ELF-1 (cell line): Measurements from ENCODE around the gene NCSTN.

Experiments
- DNase-seq: peaks from one replicate; pipeline ENCODE4 v3.0.0-alpha.2; 2016; ENCODE audit warnings: low read depth, low spot score

NCSTN gene

DNA sequence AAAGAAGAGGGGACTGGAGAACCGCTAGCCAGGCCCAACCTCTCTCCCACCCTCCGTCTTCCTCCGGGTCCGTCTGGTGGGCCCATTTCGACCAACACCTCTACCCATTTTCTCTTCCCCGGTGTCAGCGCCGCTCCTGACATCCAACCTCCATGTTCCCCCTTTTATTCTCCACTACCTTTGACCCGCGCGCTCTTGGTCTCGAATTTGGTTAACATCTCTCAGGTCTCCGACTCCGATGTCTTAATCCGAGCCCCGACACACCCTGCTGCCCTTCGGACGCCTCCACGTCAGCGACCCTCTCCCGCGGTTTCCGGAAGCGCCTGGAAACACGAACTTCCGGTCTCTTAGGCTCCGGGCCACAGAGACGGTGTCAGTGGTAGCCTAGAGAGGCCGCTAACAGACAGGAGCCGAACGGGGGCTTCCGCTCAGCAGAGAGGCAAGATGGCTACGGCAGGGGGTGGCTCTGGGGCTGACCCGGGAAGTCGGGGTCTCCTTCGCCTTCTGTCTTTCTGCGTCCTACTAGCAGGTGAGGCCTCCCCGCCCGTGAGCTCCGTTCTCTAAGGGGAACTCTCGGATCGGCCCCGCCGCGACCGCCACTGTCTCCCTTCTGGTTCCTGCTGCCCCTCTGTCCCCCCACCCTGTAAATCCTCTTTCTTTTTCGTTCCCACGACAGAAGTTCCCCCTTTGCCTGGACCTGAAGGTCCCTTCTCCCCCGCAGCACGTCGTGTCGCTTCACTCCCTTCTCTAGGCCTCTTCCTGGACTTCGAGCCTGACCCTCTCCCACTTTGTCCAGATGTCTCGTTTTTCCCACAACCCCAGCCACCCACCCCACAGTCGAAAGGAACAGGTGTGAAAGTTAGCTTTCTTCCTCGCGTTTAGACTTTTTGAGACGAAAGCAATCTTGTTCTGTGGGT is at the start of gene NCSTN, which contains the start of gene COPA:
NCSTN (plus strand) TSS at position 431 of the 917 bp plus-strand sequence; CDS start at position 445, 14 bp downstream.
COPA (minus strand) TSS at position 298 of the 917 bp plus-strand sequence; CDS start at position 218, 80 bp downstream.
- DNase-seq: peak; percentile 96

DNA sequence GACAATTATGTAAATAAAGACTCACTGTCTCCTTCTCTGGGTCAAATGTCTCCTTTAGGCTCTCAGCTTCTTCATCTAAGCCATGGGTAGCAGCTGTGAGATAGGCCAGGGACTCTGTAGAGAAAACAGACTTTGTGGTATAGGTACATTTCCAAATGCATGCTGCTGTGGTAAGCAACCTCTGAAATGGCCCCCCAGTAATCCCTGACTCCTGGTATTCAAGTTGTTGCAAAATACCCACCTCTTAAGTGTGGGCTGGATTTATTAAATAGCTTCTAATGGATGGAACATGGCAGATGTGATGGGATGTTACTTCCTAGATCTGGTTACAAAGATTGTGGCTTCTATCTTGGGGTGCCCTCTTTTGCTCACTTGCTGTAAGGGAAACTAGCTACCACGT is 47.1 kb upstream of the NCSTN start:
- DNase-seq: no peak

DNA sequence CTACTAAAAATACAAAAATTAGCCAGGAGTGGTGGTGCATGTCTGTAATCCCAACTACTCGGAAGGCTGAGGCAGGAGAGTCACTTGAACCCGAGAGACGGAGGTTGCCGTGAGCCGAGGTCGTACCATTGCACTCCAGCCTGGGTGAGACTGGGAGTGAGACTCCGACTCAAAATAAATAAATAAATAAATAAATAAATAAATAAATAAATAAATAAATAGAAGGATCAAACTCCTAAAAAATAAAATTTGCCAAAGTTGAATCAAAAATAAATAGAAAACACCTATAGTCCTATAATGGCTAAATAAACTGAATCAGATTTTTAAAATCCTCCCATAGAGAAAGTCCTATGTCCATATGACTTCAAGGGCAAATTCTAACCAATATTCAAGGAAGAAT is 43.0 kb upstream of the NCSTN start:
- no peak for DNase-seq

DNA sequence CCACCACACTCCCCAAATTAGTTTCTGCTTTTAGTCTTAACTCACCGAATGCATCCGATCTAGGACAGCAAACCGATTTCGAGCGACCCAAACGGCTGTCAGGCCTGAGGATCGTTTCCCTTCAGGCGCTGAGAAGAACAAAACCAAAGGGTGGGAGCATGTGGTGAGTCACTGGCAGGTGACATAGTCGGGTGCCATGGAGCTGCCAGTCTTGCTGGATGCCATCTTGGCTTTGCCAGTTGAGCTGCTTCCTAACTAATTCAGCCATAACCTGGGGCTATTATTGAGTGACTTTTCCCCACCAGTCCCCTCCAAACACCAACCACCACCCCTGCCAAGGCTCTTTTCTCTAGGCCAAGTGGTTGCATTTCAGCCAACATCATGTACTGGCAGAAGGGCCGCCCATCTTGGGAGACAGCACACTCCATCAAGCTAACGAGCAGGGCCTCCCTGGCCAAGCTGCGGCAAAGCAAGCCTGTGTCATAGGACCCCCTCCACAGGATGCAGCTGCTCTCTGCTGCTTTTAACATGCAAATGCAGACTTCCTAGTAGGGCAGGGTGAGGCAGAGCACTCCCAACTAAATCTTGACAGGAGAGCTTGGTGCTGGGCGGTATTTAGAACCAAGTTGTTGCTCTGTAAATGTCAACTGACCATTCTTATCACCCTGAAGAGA is 35.9 kb upstream of the NCSTN start:
- DNase-seq: peak; percentile 47

DNA sequence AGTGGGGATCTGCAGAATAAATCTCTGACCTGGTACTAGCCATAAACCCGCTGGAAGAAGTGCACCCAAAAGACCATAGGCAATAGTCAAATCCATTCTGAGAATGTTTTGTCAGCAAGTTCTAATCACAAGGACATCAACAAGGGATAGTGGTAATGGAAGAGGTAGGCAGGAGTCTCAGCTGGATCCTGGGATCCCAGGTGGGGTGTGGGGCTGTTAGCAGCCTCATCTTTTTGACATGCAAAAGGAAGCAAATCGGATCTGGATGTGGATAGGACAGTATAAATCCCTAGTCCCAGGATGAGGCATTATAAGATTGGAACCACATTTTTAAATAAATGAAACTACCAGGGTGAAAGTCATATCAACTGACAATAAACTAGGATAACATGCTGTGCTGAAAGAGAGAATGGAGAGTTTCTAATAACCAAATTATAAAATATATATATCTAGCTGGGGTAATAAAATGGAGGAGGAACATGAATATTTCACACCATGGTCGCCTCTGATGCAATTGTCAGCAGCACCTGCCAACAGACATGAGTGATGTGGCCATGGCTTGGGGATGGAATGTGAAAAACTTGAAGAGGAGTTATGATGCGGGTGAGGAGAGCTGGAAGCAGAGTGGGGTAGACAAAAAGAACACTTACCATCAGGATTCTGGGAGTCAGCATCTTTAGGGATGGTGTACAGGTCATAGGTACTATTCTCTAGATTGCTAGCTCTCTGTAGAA is 34.6 kb upstream of the NCSTN start:
- DNase-seq: no peak

DNA sequence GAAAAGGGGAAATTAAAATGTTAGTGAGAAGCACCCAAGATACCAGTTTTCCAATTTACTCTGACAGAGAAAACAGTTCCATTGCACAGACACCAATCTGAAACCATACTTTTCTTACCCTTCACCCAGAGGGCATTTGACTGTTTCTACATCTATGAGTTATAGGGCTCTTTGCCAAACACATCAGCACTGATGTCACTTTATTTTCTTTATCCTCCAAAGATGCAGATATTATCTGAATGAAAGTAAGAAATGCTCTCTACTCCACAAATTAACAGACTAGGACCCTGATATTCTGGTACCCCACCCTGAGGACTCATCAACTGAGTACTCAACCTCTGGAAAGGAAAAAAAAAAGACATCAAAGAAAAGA is 34.0 kb upstream of the NCSTN start:
- no peak for DNase-seq

DNA sequence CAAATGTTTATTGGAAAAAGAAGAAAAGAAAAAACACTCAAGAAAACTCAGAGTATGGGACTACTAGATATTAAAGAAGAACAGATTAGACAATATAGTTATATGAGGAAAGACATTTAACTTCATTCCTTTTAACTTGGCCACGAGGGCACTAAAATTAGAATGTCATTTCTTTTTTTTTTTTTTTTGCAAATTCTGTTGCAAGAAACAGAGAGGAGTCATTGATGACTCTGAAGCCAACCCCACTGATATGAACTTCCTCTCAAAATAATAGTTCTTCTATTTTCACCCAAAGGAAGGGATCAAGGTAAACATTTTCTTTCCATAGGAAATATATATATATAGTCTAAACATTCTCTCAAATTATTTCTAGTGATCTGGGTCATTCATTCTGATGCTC is 33.6 kb upstream of the NCSTN start:
- DNase-seq: no peak

DNA sequence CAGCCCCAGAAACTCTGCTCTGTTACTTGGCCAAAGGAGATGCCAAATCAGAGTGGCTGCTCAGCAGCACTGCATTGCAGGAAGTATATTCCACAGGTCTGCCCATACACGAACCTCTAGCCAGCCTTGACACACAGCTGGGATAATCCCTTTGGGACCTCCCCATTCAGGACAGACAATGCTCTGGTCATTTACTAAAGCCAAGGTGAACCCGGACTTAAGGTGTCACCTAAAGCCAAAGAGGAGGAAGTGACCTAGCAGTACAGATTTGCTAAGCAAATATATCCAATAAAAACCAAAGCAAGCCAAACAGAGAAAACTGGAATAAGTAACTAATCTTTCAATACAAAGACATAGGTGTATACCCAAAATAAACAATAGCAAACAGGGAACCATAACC is 27.8 kb upstream of the NCSTN start:
- DNase-seq: no peak

DNA sequence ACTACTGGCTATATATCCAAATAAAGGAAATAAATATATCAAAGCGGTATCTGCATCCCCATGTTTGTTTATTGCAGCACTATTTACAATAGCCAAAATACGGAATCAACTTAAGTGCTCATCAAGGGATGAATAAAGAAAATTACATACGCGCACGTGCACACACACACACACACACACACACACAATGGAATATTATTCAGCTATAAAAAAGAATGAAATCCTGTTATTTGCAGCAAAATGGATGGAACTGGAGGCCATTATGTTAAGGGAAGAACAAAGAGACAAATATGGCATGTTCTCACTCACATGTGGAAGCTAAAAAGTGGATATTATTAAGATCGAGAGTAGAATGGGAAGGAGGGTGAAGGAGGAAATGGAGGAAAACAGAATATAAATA is 20.4 kb upstream of the NCSTN start:
- no peak for DNase-seq

DNA sequence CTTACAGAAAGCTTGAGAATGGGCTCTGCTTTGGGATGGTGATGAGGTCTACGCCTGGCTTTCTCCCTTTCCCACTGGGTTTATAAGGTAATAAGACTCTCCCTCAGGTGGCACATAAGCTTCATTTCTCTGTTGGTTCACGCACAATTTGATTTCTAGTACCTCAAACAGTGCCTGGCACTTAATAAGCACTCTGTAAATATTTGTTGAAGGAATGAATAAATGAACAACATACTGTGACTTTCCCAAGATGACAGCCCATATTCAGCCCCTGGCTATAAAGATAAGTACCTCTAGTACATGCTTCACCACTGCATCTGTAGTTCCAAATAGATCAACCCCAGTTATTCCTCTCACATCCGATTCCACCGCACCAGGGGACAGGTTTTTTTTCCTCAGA is 17.9 kb upstream of the NCSTN start:
- DNase-seq: no peak

DNA sequence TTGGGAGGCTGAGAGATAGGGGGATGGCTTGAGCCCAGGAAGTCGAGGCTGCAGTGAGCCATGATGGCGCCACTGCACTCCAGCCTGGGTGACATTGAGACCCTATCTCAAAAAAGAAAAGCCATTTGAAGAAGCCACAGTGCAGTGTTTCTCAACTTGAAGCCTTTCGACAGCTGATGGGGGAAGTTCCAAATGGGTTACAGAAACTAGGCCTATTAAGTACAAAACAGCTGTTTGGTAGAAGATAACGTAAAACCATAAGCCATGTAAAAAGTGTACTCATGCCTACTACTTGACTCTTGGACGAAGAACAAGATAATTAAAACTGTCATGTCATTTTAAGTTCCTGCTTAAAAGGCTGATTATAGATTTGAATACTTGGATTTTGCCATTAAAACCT is 16.8 kb upstream of the NCSTN start:
- DNase-seq: no peak

DNA sequence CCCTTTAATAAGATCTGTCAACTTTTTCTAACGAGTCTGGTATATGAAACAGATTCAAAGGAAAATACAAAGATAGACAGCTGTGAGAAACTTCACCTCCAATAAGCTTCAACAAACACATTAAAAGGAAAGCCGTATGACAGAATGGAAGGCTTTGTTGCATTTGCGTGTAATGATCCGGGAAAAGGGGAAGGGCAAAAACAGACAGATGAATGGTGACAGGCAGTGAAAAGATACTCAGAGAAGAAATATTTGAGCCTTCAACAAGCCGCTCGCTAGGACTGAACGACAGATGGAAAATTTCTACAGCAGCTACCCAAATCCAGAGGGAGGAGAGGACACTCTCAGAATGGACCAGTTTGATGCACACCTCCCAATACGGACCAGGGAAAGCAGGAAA is 15.0 kb upstream of the NCSTN start:
- DNase-seq: no peak

DNA sequence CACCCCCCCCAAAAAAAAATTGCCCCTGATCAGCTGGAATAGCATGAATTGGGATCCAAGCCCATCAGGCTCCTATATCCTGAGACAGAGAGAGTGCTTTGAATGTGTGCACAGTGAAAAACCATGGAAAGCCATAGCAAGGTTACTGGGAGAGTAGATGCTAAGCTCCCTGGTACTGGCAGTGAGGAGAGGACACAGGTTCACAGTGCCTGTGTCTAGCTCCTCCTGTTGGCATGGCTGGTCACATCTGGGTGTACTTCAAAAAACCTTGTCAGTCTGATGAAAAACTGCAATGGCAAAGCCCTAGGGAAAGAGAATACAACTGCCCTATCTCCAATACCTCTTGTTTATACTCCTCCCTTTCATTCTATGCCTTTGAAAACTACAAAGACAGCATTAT is 13.1 kb upstream of the NCSTN start:
- no peak for DNase-seq

DNA sequence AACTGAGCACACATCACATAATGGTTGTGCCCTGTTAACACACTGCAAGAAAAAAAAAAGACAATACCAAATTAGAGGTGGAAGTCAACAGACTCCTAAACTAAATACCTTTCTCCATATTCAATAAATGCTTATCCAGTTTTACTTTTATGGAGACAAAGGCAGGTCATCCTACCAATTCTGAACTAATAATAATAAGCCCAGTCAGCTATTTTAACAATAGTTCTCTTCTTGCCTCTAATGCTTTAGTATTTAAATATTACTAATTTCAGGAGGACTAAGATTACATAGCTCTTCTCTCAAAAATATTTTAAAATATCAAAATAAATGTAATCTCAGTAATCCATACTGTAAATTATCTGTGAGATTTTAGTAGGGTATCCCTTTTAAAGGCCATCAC is 10.7 kb upstream of the NCSTN start:
- DNase-seq: no peak

DNA sequence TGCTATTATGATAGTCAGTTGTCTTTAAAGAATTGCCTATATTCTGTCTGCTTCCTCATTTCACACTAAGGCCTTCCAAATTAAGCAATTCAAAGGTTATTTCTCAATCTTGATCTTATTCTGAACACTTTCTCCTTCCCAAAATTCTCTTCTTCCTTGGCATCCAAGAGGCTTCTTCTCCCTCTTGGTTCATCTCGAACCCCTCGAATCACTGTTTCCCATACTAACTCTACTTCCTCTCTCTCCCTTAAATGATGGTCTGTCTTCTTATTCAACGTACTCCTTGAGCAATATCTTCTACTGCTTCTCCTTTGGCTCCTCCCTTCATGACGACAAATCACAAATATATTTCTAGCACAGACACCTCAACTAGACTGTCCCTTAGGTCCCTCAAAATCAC is 4.6 kb upstream of the NCSTN start:
- no peak for DNase-seq

DNA sequence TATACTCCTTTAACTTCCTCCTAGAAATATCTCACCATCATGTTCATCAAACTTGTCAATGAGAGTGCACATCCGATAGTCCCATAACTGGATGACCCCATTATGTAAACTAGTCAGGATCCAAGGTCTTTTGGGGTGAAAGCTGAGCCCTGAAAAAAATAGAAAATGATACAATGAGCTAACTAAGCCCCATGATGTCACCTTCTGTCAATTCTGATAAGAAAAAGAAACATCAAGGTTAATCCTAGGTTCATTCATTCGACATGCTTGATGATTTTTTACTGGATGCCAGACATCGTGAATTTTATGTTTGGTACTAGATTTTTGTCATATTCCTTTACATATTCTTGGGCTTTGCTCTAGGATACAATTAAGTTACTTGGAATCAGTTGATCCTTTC is 3.0 kb upstream of the NCSTN start:
- DNase-seq: no peak

DNA sequence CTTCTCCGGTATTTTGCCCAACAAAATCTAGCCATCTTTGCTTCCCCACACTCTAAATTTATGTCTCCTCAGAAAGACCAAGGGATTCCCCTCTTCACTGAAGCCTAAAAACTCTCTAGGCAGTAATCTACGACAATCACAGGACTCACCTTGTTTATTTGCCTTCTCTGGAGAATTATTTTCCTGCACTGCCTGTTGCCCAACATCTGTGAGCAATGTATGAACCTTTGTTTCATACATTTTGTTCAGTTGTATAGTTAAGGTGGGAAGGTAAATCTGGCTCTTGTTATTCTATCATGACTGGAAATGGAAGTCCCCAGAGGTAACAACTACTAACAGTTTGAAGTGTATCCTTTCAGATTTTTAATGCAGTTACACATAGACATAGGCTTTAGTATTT is 2.3 kb upstream of the NCSTN start:
- no peak for DNase-seq

DNA sequence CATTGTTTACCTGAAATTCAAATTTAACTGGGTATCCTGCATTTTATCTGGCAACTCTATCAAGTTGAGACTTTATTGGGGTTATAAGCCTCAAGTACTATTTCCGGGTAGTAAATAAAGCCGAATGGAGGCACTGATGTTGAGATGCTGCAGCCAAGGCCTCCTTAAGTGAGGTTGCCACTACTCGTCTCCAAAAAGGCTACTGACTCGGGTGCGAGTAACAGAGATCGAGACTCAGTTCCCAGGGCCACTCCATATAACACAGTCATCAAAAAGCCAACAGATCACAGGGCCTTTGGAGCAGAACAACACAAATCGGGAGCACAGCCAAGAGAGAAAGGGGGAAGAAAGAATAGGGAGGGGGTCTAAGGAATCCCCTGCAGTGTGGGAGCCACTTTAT is 657 bp upstream of the NCSTN start:
- DNase-seq: no peak

DNA sequence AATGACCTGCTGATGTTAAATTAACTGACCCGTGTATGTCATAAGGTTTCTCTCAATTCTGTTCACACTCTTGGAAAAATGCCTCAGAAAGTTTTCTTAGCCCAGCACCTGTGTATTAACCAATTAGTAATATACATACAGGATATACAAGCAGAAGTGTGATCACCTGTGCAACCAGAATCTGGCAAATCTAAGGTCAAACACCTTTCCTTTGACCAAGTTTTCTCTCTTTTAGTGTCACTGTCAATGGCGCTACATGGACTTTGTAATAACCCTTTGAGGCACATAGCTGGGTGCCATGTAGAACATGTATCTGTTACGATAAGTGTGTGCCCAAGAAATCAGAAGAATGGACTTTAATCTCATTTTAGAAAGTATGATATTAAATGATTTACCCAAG is 1.1 kb downstream of the NCSTN start:
- DNase-seq: no peak

DNA sequence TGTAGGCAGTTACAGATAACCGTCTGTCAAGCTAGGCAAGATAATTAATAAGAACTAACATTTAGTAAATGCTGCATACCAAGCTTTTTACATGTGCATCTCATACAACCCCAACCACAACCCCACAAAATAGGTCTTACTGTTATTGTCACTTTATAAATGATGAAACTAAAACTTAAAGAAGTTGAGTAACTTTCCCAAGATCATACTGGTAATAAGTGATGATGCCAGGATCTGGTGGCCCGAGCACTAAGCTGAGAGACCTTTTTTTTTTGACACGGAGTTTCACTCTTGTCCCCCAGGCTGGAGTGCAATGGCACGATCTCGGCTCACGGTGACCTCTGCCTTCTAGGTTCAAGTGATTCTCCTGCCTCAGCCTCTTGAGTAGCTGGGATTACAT is 1.8 kb downstream of the NCSTN start:
- DNase-seq: no peak

DNA sequence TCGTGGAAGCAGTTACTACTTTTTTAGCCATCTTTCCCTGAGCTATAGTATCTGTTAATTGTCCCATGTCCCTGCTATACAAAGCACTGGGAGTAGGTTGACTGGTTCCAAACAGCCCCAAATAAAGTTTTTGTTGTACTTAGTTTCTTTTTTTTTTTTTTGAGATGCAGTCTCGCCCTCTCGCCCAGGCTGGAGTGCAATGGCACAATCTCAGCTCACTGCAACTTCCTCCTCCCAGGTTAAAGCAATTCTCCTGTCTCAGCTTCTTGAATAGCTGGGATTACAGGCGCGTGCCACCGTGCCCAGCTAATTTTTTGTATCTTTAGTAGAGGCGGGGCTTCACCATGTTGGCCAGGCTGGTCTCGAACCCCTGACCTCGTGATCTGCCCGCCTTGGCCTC is 3.3 kb downstream of the NCSTN start:
- DNase-seq: no peak

DNA sequence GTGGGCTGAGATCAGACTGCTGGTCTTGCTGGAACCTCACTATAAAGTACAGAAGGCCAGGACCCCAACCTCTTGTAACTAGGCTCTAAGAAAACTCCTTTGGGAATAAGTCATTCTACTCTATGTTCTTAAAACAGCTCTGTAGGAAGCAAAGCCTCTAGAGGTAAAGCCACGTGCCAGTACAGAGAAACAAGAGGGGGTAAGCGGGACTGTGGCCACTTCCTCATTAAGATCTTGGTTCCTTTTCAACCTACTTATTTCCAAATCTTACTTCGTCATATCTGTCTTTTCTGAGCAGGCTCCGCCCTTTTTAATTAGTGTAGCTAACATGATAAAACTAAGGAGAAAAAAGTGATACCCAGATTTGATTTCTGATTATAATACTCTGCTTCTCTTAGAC is 3.8 kb downstream of the NCSTN start:
- DNase-seq: no peak
